Neural crest cell (in vitro differentiated cells): ENCODE measurements around the gene OR2A14. TPM values are rescaled to one million over a fixed set of nuclear protein-coding genes. Genes with fewer than 3 reads are reported as not detected.
"Not testable (repeated sequence)": the region's sequence is repeated elsewhere in the genome, so short reads cannot be mapped to it uniquely, and the experiment has no call there.

Experiments
- DNase-seq: peaks from one replicate; pipeline ENCODE4 v3.0.0; 2021; ENCODE audit warnings: low read depth, mixed read lengths, low spot score
- H3K27ac Mint-ChIP-seq: one replicate; pipeline ENCODE4 v1.8.0; 2021; ENCODE audit warnings: mild to moderate bottlenecking, mixed read lengths; ENCODE audit not compliant: unreplicated experiment
- H3K27me3 Mint-ChIP-seq: 2 replicates; pipeline ENCODE4 v1.8.0; 2021; ENCODE audit warnings: low read depth, mild to moderate bottlenecking, mixed read lengths
- H3K36me3 Mint-ChIP-seq: 2 replicates; pipeline ENCODE4 v1.8.0; 2021; ENCODE audit warnings: low read depth, mild to moderate bottlenecking, mixed read lengths
- H3K4me1 Mint-ChIP-seq: 2 replicates; pipeline ENCODE4 v1.8.0; 2021; ENCODE audit warnings: mixed read lengths
- H3K4me3 Mint-ChIP-seq: one replicate; pipeline ENCODE4 v1.8.0; 2021; ENCODE audit warnings: mild to moderate bottlenecking, mixed read lengths
- H3K9me3 Mint-ChIP-seq: 2 replicates; pipeline ENCODE4 v1.8.0; 2021; ENCODE audit warnings: mixed read lengths
- total RNA-seq: library from RNA; stranded (reverse); gene quantifications from 2 replicates; pipeline ENCODE4 v1.2.1, GENCODE V29; 2021
- TF ChIP-seq, protein P1 (sequence below): fragments of 200-600 bp; sonication (generic); conservative IDR thresholded peaks from 2 replicates; pipeline ENCODE4 v1.5.0; 2021; ENCODE audit warnings: antibody characterized with exemption, mild to moderate bottlenecking

Gene OR2A14
- total RNA-seq, 1 donor from 2014 or later: not detected

GRCh38 chr7:144148224-144148827 is 25.4 kb downstream of the OR2A14 start:
- Mint-ChIP-seq H3K4me1 (no peaks in the 10 kb centered on the region), H3K27me3 (peaks cover 10% of the 10 kb centered on the region), H3K9me3 (peaks cover 25% of the 10 kb centered on the region), H3K27ac (no peak overlapping the region), H3K4me3 (no peak overlapping the region), H3K36me3 (peaks cover 6% of the 10 kb centered on the region)
- TF ChIP-seq, protein P1, sequence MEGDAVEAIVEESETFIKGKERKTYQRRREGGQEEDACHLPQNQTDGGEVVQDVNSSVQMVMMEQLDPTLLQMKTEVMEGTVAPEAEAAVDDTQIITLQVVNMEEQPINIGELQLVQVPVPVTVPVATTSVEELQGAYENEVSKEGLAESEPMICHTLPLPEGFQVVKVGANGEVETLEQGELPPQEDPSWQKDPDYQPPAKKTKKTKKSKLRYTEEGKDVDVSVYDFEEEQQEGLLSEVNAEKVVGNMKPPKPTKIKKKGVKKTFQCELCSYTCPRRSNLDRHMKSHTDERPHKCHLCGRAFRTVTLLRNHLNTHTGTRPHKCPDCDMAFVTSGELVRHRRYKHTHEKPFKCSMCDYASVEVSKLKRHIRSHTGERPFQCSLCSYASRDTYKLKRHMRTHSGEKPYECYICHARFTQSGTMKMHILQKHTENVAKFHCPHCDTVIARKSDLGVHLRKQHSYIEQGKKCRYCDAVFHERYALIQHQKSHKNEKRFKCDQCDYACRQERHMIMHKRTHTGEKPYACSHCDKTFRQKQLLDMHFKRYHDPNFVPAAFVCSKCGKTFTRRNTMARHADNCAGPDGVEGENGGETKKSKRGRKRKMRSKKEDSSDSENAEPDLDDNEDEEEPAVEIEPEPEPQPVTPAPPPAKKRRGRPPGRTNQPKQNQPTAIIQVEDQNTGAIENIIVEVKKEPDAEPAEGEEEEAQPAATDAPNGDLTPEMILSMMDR: no peak
- DNase-seq: no peak

DNA sequence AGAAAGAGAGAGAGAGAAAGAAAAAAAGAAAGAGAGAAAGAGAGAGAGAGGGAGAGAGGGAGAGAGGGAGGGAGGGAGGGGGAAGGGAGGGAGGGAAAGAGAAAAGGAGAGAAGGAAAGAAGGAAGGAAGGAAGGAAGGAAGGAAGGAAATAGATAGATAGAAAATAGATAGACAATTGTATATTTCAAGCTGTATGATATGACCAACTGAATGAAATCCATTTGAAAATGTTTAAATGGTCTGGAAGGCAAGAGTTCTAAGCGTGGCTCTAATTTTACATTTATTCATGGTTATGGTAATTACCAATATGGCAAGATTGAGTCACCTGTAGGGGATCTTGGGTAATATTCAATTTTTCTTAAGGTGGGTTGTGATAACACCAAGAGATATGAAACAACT is 35.9 kb downstream of the OR2A14 start:
- Mint-ChIP-seq H3K36me3 (no peaks in the 10 kb centered on the region), H3K27ac (no peak overlapping the region), H3K4me3 (no peak overlapping the region), H3K27me3 (peaks cover 17% of the 10 kb centered on the region), H3K9me3 (no peaks in the 10 kb centered on the region), H3K4me1 (no peaks in the 10 kb centered on the region)
- TF ChIP-seq, protein P1: no peak
- no peak for DNase-seq

GRCh38 chr7:144164784-144165183 is 41.8 kb downstream of the OR2A14 start:
- H3K27me3 Mint-ChIP-seq: peaks cover 8% of the 10 kb centered on the region
- peaks cover 2% of the 10 kb centered on the region for H3K9me3 Mint-ChIP-seq
- H3K4me1 Mint-ChIP-seq: no peaks in the 10 kb centered on the region

GRCh38 chr7:144171594-144172350 is 48.8 kb downstream of the OR2A14 start:
- peak overlapping the region; percentile 46 for H3K27ac Mint-ChIP-seq
- not testable (repeated sequence) for H3K9me3 Mint-ChIP-seq, DNase-seq, H3K27me3 Mint-ChIP-seq, H3K4me1 Mint-ChIP-seq, H3K36me3 Mint-ChIP-seq, H3K4me3 Mint-ChIP-seq

More at GRCh38 chr7:144164784-144165183, 41.8 kb downstream of the OR2A14 start:
- TF ChIP-seq, protein P1: no peak
- Mint-ChIP-seq H3K36me3 (no peaks in the 10 kb centered on the region), H3K27ac (no peak overlapping the region), H3K4me3 (no peak overlapping the region)
- no peak for DNase-seq

GRCh38 chr7:144174613-144175012 is 51.6 kb downstream of the OR2A14 start:
- Mint-ChIP-seq H3K4me1 (no peaks in the 10 kb centered on the region), H3K27me3 (peaks cover 7% of the 10 kb centered on the region), H3K27ac (no peak overlapping the region), H3K36me3 (no peaks in the 10 kb centered on the region), H3K4me3 (no peak overlapping the region), H3K9me3 (peaks cover 6% of the 10 kb centered on the region)
- no peak for DNase-seq
- TF ChIP-seq, protein P1: no peak
